CD4-positive, alpha-beta T cell (primary cell): ENCODE data around the gene GAL3ST1. TPM values are rescaled to one million over a fixed set of nuclear protein-coding genes. Genes with fewer than 3 reads are reported as not detected.

ENCODE experiments used
- ATAC-seq: fragments of 200-7000 bp; cut with Tn5 transposase; one replicate; pipeline ENCODE4 v1.10.0; 2022; ENCODE audit warnings: mild to moderate bottlenecking; ENCODE audit not compliant: poor library complexity
- CTCF ChIA-PET: fragments of 350-600 bp; sonication (Branson Sonifier 250); formaldehyde crosslinking; loops from one replicate; lab custom pipeline; 2021; ENCODE audit warnings: antibody characterized with exemption, inconsistent platforms; lab: Charles Lee
- POLR2A ChIA-PET: fragments of 350-600 bp; sonication (Branson Sonifier 250); formaldehyde crosslinking; loops from one replicate; lab custom pipeline; 2021; ENCODE audit warnings: antibody characterized with exemption, inconsistent platforms; lab: Charles Lee
- DNase-seq, 14 experiments: peaks; one replicate each; pipeline ENCODE4 v3.0.0-alpha.2; 2013 to 2020; ENCODE audit warnings: mixed read lengths in 2 of 14
- H3K27ac ChIP-seq, 2 donors: one replicate each; pipeline versions ENCODE4 v1.5.1 to v1.7.0; 2013; ENCODE audit warnings: low read length in 2 of 2, low read depth in 1 of 2, mild to moderate bottlenecking in 1 of 2
- H3K27me3 ChIP-seq, 2 experiments: 1 replicate in 1 of 2; 2 replicates in 1 of 2; pipeline versions ENCODE4 v1.6.1 to v1.7.0; 2013; ENCODE audit warnings: low read length in 2 of 2, control low read depth in 1 of 2, mild to moderate bottlenecking in 1 of 2, moderate library complexity in 1 of 2; ENCODE audit not compliant: insufficient read depth in 2 of 2, control insufficient read depth in 1 of 2
- H3K36me3 ChIP-seq: one replicate; pipeline ENCODE4 v1.6.1; 2013; ENCODE audit warnings: low read length, control low read depth; ENCODE audit not compliant: insufficient read depth
- H3K4me1 ChIP-seq: one replicate; pipeline ENCODE4 v1.6.1; 2013; ENCODE audit warnings: low read length, control low read depth; ENCODE audit not compliant: insufficient read depth
- H3K4me3 ChIP-seq: one replicate; pipeline ENCODE4 v1.5.1; 2013; ENCODE audit warnings: mild to moderate bottlenecking, low read length, moderate library complexity
- H3K9me3 ChIP-seq, 2 experiments: 1 replicate in 1 of 2; 2 replicates in 1 of 2; pipeline versions ENCODE4 v1.6.1 to v1.7.0; 2013; ENCODE audit warnings: low read length in 2 of 2, mild to moderate bottlenecking in 2 of 2, control low read depth in 1 of 2, moderate library complexity in 1 of 2; ENCODE audit not compliant: control insufficient read depth in 1 of 2, insufficient read depth in 1 of 2
- H3K27ac Mint-ChIP-seq: one replicate; pipeline ENCODE4 v1.8.0; 2020; ENCODE audit warnings: mixed read lengths
- H3K27me3 Mint-ChIP-seq: one replicate; pipeline ENCODE4 v1.8.0; 2021; ENCODE audit warnings: mixed read lengths
- H3K36me3 Mint-ChIP-seq: one replicate; pipeline ENCODE4 v1.8.0; 2021; ENCODE audit warnings: low read depth, mixed read lengths
- H3K4me1 Mint-ChIP-seq: one replicate; pipeline ENCODE4 v1.8.0; 2021; ENCODE audit warnings: low read depth, mixed read lengths
- H3K4me3 Mint-ChIP-seq: one replicate; pipeline ENCODE4 v1.8.0; 2020; ENCODE audit warnings: mild to moderate bottlenecking, mixed read lengths
- H3K9me3 Mint-ChIP-seq: one replicate; pipeline ENCODE4 v1.8.0; 2020; ENCODE audit warnings: mixed read lengths
- CTCF ChIP-seq: fragments of 200-600 bp; IDR thresholded peaks from one replicate; pipeline ENCODE4 v1.8.0; 2022; ENCODE audit warnings: antibody characterized with exemption, mild to moderate bottlenecking
- intact Hi-C, 2 experiments: fragments of 100-400 bp; cut with DNase I in 1 of 2; cut with micrococcal nuclease in 1 of 2; formaldehyde crosslinking; loops; one replicate each; pipeline versions ENCODE4 v1.15.1 to v1.9.0; 2023 to 2025; cut with DNase I, micrococcal nuclease
- total RNA-seq, 174 experiments: library from RNA in 2 of 174; stranded (reverse) in 2 of 174; gene quantifications; one replicate each; pipeline ENCODE4 v1.2.3 and lab custom pipeline; 2021 to 2026

The GAL3ST1 gene
- total RNA-seq, 2 experiments from 2014 or later: not detected

GRCh38 chr22:30511911-30512310 is 62.6 kb downstream of the GAL3ST1 start:
- intact Hi-C loops: no loop called here
- H3K27me3 Mint-ChIP-seq: peaks cover 5% of the 10 kb centered on the region
- POLR2A ChIA-PET: no interaction called here
- no peak overlapping the region for H3K4me3 Mint-ChIP-seq
- no peaks in the 10 kb centered on the region for H3K9me3 Mint-ChIP-seq
- no peaks in the 10 kb centered on the region for H3K36me3 Mint-ChIP-seq
- H3K27ac Mint-ChIP-seq: no peak overlapping the region
- Histone ChIP-seq H3K4me3 (no peak overlapping the region), H3K36me3 (no peaks in the 10 kb centered on the region), H3K27ac (no peak overlapping the region), H3K4me1 (no peaks in the 10 kb centered on the region), H3K27me3 (peaks cover 0 to 3% of the 10 kb centered on the region in 2 experiments), H3K9me3 (peaks cover 0 to 3% of the 10 kb centered on the region in 2 experiments)
- ATAC-seq: no peak
- DNase-seq: no peak
- CTCF ChIA-PET: no interaction called here
- H3K4me1 Mint-ChIP-seq: no peaks in the 10 kb centered on the region
- no peak for TF ChIP-seq CTCF

- ChIA-PET CTCF (interaction anchor here (0.6 kb wide), 1 partner anchor 54 kb away, joined by 4 read pairs; no protein-coding TSS in a partner anchor), POLR2A (no interaction called here)
- H3K4me3 ChIP-seq: no peak overlapping the region
- TF ChIP-seq CTCF: no peak
- H3K27ac Mint-ChIP-seq: no peak overlapping the region
- peaks cover 0 to 3% of the 10 kb centered on the region in 2 experiments for H3K9me3 ChIP-seq
- H3K36me3 ChIP-seq: no peaks in the 10 kb centered on the region
- no peak for DNase-seq
- H3K9me3 Mint-ChIP-seq: no peaks in the 10 kb centered on the region
- peaks cover 7 to 8% of the 10 kb centered on the region in 2 experiments for H3K27me3 ChIP-seq
- no peak overlapping the region for H3K4me3 Mint-ChIP-seq
- no peak overlapping the region for H3K27ac ChIP-seq
- H3K4me1 Mint-ChIP-seq: no peaks in the 10 kb centered on the region
- H3K36me3 Mint-ChIP-seq: no peaks in the 10 kb centered on the region
- no peaks in the 10 kb centered on the region for H3K4me1 ChIP-seq
- no peak for ATAC-seq
- peaks cover 11% of the 10 kb centered on the region for H3K27me3 Mint-ChIP-seq
- intact Hi-C loops: no loop called here
Observed at GRCh38 chr22:30511109-30511508, 63.4 kb downstream of the GAL3ST1 start.

GRCh38 chr22:30508216-30508615 is 66.2 kb downstream of the GAL3ST1 start:
- Histone ChIP-seq H3K27ac (no peak overlapping the region), H3K4me3 (no peak overlapping the region), H3K36me3 (no peaks in the 10 kb centered on the region), H3K27me3 (peaks cover 21 to 24% of the 10 kb centered on the region in 2 experiments), H3K9me3 (peaks cover 0 to 8% of the 10 kb centered on the region in 2 experiments), H3K4me1 (peaks cover 4% of the 10 kb centered on the region)
- Mint-ChIP-seq H3K27ac (no peak overlapping the region), H3K36me3 (no peaks in the 10 kb centered on the region), H3K4me3 (no peak overlapping the region), H3K27me3 (peaks cover 31% of the 10 kb centered on the region), H3K9me3 (no peaks in the 10 kb centered on the region), H3K4me1 (no peaks in the 10 kb centered on the region)
- no peak for TF ChIP-seq CTCF
- no peak for ATAC-seq
- ChIA-PET CTCF (no interaction called here), POLR2A (no interaction called here)
- DNase-seq: no peak
- intact Hi-C loops: no loop called here
